Mucosa of descending colon (tissue), 3 donors: ENCODE results near the gene LAIR1. TPM values are rescaled to one million over a fixed set of nuclear protein-coding genes. Genes with fewer than 3 reads are reported as not detected.

ENCODE experiments used
- ATAC-seq: fragments of 200-7000 bp; cut with Tn5 transposase; one replicate; pipeline ENCODE4 v1.9.1; 2020; ENCODE audit warnings: mild to moderate bottlenecking, moderate library complexity
- DNase-seq, 3 donors: peaks; one replicate each; pipeline ENCODE4 v3.0.0-alpha.2; 2020
- H3K36me3 ChIP-seq: fragments of 200-600 bp; one replicate; pipeline ENCODE4 v1.8.0; 2021; ENCODE audit warnings: low read depth, mild to moderate bottlenecking
- H3K4me1 ChIP-seq: fragments of 200-600 bp; one replicate; pipeline ENCODE4 v1.8.0; 2021; ENCODE audit warnings: low read depth, mild to moderate bottlenecking
- H3K4me3 ChIP-seq: fragments of 200-600 bp; one replicate; pipeline ENCODE4 v1.8.0; 2021; ENCODE audit warnings: mild to moderate bottlenecking
- H3K9me3 ChIP-seq: fragments of 200-600 bp; one replicate; pipeline ENCODE4 v1.8.0; 2021; ENCODE audit warnings: mild to moderate bottlenecking
- CTCF ChIP-seq: fragments of 200-600 bp; IDR thresholded peaks from one replicate; pipeline ENCODE4 v1.8.0; 2022; ENCODE audit warnings: antibody characterized with exemption, mild to moderate bottlenecking
- intact Hi-C, 2 donors: fragments of 100-400 bp; cut with DNase I in 1 of 2; cut with micrococcal nuclease in 1 of 2; formaldehyde crosslinking; loops; one replicate each; pipeline versions ENCODE4 v1.11.0 to v1.11.1; 2022; cut with DNase I, micrococcal nuclease
- total RNA-seq, 3 donors: library from RNA; stranded (reverse); fragmentation: NEBNext Ultra II Directional in 2 of 3; extraction: Animal tissue kit (Norgen Biotek cat#: 25700) in 2 of 3; gene quantifications; one replicate each; pipeline versions ENCODE4 v1.2.1 to v1.2.4, GENCODE V29; 2021 to 2023
- donor health status: DM: no; HTN: no; CAD: no; lungs with moderate emphysema.
- donor health status: DM: no; HTN: no; CAD: no.
- donor health status: DM: no; HTN: yes; CAD: no.

Gene LAIR1
- total RNA-seq, 3 donors from 2014 or later: 5.4 to 26.7 (median 17.1) TPM

GRCh38 chr19:54407780-54408179 lies 43.0 kb upstream of the LAIR1 start:
- DNase-seq (no peak), ATAC-seq (no peak)
- H3K9me3 ChIP-seq: no peaks in the 10 kb centered on the region
- H3K36me3 ChIP-seq: no peaks in the 10 kb centered on the region
- intact Hi-C loops: no loop called here
- no peak for TF ChIP-seq CTCF
- no peak overlapping the region for H3K4me3 ChIP-seq
- H3K4me1 ChIP-seq: no peaks in the 10 kb centered on the region

GRCh38 chr19:54405628-54406027 lies 40.9 kb upstream of the LAIR1 start:
- ATAC-seq (no peak), DNase-seq (no peak)
- intact Hi-C loops: no loop called here
- H3K4me3 ChIP-seq: no peak overlapping the region
- TF ChIP-seq CTCF: no peak
- no peaks in the 10 kb centered on the region for H3K36me3 ChIP-seq
- no peaks in the 10 kb centered on the region for H3K4me1 ChIP-seq
- H3K9me3 ChIP-seq: no peaks in the 10 kb centered on the region

- no peak for DNase-seq
- H3K4me3 ChIP-seq: no peak overlapping the region
- no peak for TF ChIP-seq CTCF
- ATAC-seq: no peak
- no peaks in the 10 kb centered on the region for H3K4me1 ChIP-seq
- H3K9me3 ChIP-seq: no peaks in the 10 kb centered on the region
- intact Hi-C loops: no loop called here
- H3K36me3 ChIP-seq: no peaks in the 10 kb centered on the region
Observed at GRCh38 chr19:54403054-54403453, 38.3 kb upstream of the LAIR1 start.

DNA sequence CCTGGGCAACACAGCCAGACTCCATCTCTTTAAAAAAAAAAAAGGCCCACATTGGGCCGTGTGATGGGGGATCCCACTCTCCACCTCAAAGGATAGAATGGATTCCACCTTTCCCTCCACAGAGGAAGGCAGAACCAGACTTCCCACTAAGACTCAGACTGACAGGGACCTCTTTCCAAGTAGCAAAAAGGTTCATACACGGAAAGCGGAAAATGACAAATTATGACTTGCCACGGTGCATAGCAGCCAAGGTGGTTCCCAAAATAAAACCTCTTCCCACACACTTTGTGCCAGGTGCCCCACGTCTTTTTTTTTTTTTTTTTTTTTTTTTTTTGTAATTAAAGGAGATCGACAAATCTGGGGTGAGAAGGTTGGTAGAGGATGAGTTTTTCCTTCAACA lies 36.2 kb upstream of the LAIR1 start:
- TF ChIP-seq CTCF: no peak
- ATAC-seq: no peak
- H3K9me3 ChIP-seq: no peaks in the 10 kb centered on the region
- H3K36me3 ChIP-seq: no peaks in the 10 kb centered on the region
- no peaks in the 10 kb centered on the region for H3K4me1 ChIP-seq
- intact Hi-C loops: no loop called here
- DNase-seq: no peak
- no peak overlapping the region for H3K4me3 ChIP-seq

DNA sequence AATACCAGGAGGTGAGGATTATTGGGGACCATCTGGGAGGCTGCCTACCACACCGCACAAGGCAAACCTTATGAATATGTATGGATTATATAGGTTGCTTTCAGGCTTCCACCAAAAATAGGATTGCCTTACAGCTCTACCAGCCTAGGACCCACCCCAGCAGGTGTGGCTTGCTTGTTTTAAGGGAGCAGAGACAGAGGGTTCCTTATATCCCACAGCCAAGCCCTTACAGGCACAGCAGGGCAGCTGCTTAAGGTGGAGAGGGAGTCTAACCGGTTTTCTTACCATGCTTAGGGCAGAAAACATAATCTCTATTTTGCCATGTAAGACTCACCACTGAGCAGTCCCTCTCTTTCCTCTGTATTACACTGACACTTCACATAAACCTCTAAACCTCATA lies 34.5 kb upstream of the LAIR1 start:
- peak; percentile 47 for ATAC-seq
- DNase-seq: no peak
- Histone ChIP-seq H3K4me1 (no peaks in the 10 kb centered on the region), H3K4me3 (no peak overlapping the region), H3K36me3 (no peaks in the 10 kb centered on the region), H3K9me3 (no peaks in the 10 kb centered on the region)
- no peak for TF ChIP-seq CTCF
- intact Hi-C loops: loop anchor here in 1 of 2 donors (10.0 kb wide), 1 partner anchor 64 kb away; the partner anchor contains the start of gene LILRA4

DNA sequence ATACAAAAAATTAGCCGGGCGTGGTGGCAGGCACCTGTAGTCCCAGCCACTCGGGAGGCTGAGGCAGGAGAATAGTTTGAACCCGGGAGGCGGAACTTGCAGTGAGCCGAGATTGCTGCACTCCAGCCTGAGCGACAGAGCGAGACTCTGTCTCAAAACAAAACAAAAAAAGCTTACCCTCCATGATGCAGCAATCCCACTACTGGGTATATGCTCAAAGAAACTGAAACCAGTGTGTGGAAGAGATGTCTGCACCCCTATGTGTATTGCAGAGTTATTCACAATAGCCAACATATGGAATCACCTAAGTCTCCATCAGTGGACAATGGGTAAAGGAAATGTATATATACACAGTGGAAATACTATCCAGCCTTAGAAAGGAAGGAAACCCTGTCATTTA lies 31.0 kb upstream of the LAIR1 start:
- ATAC-seq (no peak), DNase-seq (no peak)
- Histone ChIP-seq H3K36me3 (no peaks in the 10 kb centered on the region), H3K4me1 (no peaks in the 10 kb centered on the region), H3K9me3 (no peaks in the 10 kb centered on the region), H3K4me3 (no peak overlapping the region)
- no peak for TF ChIP-seq CTCF
- intact Hi-C loops: loop anchor here in 1 of 2 donors (10.0 kb wide), 1 partner anchor 61 kb away; the partner anchor contains the start of gene LILRA4
